Dermis microvascular lymphatic vessel endothelial cell (primary cell): ENCODE data around the gene PNCK. TPM values are rescaled to one million over a fixed set of nuclear protein-coding genes. Genes with fewer than 3 reads are reported as not detected.
"Not testable (repeated sequence)": the region's sequence is repeated elsewhere in the genome, so short reads cannot be mapped to it uniquely, and the experiment has no call there.

Experiments used
- DNase-seq, 2 donors: peaks; one replicate each; pipeline versions ENCODE4 v3.0.0 to v3.0.0-alpha.2; 2010; ENCODE audit warnings: low read depth in 2 of 2
- total RNA-seq: library from RNA; depleted of rRNA; stranded (reverse); fragments of >200 nt; gene quantifications from 2 replicates; pipeline ENCODE4 v1.2.1, GENCODE V29; 2014

The PNCK gene
- total RNA-seq, 1 donor from 2014 or later = not detected

DNA sequence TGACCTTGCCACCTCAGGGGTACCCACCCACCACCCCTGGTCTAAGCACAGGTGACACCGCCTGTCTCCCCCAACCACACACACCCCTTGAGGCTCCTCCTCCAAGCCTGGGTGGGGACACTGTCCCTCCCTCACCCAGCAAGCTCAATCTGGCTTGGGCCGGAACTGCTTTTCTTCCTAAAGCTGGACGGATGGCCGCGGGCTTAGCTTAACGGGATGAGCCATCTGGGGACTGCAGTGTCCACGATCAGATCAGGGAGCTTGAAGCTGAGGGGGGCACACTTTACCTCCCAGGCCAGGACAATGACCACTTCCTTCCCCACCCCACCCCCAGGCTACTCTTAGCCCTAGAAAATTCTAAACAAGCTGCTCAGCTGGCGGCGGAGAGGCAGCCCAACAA lies 13.1 kb upstream of the PNCK start:
- no peak for DNase-seq

DNA sequence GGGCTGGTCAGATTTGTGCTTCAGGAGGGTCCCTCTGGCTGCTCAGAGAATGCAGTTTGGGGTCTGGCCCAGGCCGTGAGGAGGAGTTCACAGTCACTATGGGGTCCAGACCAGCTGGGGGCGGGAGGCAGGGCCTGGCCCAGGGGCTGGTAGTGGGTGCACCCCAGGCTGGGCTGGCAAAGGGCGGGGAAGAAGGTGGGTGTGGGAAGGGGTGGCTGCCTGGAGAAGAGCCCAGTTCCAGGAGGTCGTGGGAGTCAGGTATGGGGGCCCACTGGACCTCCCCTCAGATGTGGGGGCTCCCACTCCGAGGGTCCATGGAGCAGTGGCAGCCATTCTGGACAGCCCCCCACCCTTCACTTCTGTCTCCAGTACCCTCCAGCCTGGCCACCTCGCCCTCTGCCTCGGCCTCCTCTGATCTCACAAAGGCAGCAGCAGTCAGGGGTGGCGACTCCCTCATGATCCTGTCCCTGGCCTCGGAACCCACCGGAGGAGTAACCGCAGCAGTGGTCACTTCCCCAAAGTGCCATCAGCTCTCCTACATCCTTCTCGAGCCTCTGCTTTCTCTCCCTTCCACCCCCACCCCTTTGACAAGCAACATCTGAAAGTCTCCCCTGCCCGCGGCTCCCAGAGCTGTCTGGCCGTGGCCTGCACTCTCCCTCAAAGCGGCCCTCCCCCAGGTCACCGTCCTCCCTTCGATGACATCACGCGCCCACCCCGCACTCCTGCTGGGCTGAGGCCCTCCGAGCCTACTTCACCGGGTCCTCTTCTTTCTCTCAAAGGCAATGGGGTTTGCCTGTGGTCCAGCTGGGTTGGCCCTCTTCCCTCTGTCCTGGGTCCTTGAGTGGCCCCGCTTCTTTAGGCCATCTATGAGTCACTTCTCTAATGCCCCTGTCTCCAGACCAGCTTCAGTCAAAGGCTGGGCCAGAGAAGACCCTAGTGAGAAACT lies 12.4 kb upstream of the PNCK start:
- DNase-seq = no peak

DNA sequence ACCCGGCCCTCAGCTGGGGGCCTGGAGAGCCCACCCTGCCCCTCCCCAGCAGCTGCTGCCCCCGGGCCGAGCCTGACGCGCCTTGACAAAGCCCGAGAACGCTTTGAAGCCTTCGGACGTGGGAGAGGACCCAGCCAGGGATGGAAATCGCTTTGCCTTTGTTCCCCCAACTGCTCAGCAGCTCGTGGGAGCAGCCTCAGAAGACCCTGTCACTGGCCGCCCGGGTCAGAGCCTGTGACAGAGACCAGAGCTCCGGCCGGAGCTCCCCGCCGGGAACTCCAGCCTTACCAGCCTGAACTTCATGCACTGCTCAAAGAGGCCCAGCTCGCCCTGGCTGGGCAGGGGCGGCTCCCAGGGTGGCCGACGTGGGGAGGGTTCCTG lies 11.5 kb upstream of the PNCK start:
- DNase-seq = no peak

DNA sequence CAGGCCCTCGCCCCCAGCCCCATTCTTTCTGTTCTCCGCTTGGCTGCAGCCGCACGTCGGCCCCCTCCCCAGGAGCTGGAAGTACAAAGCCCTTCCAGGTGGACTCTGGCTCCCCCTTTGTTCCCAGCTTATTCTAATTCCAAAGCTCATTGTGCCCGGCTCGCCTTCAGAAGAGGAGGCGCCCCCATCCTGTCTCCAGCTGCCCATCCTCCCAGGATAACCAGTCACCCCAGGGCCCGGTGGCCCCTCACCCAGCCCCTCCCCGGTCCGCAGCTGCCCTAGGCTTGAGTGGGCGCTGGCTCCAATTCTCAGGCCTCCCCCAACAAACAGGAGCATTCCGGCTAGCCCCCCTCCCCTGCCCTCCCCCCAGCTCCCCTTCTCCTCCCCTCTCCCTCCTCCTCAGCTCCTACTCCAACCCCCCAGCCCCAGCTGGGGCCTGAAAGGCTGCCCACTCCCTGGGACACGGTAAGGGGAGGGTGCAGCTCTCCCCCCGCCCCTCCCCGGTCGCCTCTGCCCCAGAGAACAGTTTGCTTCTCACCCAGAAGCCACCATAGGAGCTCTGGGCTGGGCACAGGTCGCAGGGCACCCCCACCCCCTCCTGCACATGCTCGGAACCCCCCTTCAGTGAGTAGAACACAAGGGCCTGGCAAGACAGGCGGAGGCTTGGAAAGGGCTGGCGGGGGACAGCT lies 11.0 kb upstream of the PNCK start:
- DNase-seq = no peak

DNA sequence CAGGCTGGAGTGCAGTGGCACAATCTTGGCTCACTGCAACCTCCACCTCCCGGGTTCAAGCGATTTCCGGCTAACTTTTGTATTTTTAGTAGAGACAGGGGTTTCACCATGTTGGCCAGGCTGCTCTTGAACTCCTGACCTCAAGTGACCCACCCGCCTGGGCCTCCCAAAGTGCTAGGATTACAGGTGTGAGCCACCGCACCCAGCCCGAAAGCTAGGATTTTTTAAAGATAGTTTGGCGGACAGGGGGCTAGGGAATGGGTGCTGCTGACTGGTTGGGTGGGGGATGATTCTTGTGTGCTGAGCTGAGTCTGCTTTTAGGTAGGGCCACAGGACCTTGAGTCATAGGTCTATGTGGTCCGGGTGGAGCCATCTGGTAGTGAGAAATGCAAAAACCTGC lies 9.9 kb upstream of the PNCK start:
- not testable (repeated sequence) for DNase-seq

DNA sequence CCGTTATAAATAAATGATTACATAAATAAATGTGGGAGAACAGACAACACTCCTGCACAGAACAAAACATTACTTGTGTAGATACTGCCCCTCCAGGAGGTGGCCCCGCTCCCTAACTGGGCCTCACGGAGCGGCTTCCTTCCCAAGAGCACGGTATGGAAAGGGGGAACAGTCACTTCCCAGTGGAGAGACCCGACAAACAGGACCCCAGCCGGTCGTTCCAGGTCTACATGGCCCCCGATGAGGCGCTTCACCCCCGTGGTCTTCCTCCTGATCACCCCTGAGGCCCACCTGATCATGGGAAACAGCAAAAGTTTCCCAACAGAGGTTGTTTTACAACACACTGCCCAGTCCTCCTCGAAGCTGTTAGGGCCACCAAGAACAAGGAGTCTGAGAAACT lies 7.6 kb upstream of the PNCK start:
- no peak for DNase-seq

DNA sequence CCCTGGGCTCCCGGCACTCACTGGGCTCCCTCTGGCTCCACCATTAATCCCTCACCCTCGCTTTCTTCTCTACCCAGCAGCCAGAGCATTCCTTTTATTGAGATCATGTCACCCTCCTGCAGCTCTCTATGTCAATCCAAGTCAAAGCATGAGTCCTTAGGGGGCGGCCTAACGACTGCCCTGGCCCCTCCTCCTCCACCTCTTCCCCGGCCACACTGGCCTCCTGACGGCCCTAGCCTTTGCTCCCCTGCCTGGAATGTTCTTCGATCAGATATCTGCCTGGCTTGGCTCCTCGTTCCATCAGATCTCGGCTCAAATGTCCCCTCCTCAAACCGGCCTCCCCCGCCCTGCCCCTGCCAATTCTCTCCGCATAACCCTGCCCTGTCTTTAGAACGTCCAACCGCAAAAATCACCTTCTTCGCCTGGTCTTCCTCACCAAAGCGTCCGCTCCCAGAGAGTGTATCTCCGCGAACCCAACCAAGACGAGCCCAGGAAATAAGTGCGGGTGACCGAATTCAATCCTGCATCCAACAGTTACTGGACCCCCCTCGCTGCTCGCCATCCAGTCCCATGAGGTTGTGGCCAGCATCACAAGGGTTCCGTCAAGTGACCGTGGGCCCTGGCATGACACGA lies 722 bp upstream of the PNCK start:
- DNase-seq = no peak

DNA sequence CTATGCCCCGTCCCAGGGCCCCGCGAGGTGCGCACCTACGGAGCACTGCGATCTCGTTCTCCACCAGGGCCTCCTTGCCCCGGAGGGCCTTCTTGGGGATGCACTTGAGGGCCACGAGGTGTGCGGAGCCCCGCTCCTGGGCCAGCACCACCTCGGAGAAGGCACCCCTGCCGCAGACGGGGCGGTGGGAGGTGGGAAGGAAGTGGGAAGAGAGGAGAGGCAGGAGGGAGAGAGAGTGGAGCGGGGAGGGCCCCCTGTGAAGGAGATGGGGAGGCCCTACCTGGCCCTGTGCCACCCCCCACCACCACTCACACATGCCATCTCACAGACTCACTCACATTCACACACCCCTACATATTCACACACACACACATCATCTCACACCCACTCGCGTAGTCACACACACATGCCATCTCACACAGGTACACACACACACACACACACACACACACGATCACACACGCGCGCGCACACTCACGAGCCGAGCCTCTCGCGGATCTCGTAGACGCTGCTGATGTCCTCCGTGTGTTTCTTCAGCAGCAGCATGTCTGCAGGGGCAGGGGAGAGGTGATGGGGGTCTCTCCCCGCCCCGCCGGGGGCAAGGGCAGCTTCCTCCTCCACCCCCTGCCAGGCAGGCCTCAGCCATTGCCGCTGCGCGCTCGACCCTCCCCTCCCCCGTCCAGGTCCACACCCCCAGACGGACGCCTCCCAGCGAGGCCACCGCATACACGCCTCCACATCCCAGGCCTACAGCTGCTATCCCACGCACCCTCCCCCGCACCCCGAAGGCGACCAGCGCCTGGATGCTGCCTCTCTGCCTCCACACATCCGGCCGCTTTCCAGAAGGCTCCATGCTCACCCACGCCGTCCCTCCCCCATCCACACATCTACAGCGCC lies 834 bp downstream of the PNCK start:
- DNase-seq = no peak

DNA sequence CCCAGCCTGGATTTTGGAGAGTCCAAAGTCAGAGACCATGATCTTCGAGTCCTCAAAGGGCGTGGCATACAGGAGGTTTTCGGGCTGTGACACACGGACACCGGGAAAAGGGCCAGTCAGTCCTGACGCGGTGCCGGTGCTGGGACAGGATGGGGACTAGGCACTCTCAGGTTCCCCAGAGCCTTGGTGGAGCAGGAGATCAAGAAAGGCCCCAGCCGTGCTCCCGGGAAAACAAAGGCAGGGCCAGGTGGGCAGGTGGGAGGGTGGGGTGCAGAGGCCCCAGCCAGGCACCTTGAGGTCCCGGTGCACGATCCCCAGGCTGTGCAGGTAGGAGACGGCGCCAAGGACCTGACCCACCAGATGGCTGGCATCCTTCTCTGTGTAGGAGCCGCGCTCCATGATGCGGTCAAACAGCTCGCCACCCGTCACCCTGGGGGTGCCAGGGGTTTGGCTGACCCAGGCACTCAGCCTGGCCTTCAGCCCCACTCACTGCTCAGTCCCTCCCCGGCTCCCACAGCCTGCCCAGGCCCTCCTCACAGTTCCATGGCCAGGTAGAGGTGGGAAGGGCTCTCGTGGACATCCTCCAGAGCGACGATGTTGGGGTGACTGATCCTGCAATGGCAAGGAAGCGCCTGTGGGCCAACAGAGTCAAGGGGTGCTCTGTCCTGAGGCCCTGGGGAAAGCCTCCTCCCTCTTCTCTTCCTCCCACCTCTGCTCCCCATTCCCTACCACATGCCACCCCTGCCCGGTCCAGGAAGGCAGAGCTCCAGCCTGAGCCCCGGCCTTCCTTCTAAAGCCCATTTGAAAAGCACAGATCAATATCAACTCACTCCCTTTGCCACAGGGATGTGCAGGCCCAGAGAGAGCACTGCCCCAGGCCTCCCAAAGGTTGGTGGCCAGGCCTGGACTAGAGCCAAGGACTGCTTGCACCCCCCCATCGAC lies 1.8 kb downstream of the PNCK start:
- DNase-seq = no peak

DNA sequence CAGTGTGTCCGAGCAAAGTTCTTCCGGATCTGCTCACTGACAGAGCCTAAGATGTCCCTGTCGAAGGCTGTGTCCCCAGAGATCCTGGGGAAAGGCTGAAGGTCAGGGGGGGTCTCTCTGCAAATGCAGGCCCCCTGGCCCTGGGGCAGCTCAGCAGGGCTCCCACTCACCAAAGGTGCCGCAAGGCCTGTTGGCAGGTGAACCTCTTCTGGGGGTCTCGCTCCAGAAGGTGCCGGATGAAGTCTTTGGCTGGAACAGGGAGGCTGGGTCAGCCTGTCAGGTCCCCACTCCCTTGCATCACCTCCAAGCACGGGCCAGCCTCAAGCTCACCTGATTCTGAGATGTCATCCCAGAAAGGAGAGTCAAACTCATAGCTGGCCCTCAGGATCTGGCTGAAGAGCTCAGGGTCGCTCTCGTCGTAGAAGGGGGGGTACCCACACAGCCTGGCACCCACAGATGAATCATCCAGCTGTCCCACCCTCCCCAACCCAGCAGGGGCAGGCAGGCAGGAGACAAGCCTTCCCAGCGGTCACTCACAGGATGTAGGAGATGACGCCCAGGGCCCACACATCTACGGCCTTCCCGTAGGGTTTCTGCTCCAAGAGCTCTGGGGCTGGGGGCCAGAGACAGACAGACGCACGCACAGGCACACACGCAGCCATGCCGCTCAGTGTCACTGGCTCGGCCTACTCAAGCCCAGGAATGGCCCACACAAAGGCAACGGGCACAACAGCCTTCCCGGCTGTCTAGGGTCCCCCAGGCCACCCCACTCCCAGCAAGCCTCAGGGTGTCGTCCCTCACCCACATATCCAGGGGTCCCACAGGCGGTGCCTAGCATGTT lies 2.6 kb downstream of the PNCK start:
- DNase-seq = no peak

DNA sequence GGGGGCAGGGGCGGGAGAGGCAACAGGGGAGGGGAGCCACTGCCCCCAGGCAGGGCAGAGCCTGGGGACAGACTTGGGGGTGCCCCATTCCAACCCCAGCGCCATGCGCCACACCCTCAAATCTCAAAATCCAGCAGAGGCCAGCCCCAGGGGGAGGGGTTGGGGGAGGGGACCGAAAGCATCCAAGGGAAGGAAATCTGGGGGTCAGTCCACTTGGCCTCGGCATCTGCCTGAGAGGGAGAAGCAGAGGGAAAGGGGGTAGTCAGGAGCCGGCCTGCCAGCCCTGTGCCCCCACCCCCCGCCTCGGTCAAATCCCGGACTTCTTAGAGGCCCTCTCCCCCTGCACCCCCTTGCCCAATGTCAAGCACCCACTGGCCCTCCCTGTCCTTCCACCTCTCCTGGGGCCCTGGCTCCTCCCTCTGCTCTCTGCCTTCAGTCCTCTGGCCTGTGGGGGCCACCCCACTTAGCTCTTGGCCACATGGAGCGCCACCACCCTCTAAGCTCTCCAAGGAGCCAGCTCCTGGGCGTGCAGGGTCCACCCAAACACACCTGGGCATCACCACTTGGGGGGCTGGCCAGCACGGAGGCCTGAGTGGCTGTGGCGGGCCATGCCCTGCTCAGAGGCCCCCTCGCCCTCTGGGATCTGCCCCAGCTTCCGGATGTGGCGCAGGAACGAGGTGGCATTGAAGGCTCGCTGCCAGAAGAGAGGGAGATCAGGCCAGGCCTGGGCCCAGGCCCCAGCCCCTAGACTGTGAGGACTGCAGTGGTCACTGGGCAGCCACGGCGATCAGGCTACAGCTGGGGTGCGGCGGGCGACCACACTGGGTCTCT lies 3.5 kb downstream of the PNCK start:
- DNase-seq = no peak

DNA sequence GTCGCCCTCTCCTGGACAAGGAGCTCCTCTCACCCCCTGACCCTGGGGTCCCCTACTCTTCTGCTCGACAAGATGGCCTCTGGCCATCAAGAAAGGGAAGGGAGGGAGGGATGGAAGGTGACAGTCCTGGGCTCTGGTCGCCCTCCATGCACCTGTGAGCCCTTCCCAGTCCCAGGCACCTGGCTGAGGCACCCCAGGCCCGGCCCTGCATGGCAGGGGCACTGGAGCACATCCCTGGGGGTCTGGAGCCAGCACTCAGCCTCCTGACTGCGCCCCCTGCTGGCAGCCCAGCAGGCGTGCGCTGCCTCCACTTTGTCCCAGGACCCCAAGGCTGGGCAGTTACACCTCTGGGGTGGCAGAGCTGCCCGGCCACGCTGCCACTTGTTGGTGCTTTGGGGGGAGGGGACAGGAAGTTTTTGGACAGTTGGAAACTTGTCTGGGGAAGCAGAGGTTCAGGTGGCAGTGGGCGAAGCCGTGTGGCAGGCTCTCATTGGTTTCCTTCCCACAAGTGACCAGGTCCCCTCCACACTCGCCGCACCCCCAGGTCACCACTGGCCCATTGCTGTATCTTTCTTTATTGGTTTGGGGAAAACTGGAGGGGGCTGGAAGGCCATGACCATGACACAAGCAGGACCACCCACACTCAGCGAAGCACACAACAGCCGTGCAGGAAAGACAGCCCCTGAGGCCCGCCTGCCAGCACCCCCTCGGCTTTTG lies 4.3 kb downstream of the PNCK start:
- peak in 1 of 2 donors; percentile 20 for DNase-seq

DNA sequence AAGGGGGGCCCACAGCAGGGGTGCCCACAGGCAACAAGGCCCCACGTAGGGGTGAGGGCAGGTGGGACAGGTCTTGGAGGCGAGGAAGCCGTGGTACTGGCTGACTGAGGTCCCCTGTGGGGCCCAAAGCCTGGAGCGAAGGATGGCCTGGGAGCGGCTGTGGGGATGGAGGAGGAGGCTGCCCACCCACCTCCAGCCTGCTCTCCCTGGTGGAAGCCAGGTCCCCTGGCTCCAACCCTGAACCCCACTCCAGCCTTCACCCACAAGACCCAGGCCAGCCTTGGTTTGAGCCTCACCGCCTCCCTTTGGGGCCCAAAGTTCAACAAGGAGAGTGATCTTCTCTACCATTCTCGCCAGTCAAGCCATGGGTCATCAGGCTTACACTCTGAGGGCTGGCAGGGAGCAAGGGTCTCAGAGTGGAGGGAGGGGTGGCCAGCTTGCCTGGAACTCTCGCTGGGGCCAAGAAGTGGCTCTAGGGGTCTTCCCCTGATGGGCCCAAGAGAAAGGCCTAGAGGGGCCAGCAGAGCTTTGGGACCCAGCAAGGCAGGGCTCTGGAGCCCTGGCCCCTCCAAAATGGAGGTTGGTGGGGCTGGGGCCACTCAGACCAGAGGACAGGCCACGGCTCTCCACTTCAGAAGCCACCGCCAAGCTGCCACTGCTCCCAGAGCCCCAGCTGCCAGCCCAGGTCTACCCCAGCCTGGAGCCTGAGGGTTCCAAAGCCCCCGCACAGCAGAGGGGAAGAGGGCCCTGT lies 5.0 kb downstream of the PNCK start:
- no peak for DNase-seq

DNA sequence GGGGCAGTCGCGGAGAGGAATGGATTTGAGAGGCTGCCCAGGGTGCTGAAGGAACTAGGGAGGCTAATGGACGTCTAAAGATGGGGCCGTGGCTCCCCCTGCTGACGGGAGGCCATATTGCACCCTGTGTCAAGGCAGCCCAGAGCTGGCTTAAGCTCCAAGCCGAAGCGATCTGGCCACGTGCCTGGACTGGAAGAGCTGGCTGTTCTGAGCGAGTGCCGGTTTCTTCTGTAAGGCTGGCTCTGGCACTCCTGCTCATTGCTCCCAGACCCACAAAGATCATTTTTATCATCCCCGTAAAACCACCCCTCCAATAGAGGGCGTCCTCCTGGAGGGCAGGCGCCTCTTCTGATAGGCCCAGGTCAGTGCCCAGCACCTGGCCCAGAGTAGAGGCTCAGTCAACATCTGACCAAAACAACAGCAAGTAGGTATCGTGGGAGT lies 5.6 kb downstream of the PNCK start:
- DNase-seq = peak; percentile 24 to 58

DNA sequence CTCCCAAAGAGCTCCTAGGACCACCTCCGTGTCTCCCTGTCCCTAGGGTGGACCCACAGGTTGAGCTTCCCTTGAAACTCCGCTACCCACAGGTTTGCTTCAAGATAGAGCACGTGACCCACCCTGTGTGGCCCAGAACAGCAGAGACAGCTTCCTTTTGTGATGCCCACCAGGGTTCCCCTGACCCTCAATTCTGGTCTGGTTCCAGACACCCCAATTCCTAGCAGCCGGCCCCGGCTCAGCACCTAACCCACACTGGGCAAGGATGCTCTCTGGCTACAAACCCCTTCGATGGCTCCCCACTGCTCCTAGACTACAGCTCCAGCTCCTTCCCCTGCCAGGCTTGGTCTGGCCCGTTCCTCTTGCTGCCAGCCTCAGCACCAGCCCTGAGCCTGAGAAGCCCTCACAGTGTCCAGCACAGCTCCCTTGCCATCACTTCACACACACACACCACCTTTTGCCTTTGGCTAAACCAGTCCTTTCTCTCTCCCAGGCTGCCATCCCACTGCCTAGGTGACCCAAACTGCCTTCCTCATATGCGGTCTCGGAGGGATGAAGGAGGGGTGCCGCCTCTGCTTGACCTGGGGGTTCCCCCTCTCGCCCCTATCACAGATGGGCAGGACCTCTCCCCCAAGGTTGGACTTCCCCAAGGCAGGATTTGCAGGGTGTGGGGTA lies 6.2 kb downstream of the PNCK start:
- no peak for DNase-seq

DNA sequence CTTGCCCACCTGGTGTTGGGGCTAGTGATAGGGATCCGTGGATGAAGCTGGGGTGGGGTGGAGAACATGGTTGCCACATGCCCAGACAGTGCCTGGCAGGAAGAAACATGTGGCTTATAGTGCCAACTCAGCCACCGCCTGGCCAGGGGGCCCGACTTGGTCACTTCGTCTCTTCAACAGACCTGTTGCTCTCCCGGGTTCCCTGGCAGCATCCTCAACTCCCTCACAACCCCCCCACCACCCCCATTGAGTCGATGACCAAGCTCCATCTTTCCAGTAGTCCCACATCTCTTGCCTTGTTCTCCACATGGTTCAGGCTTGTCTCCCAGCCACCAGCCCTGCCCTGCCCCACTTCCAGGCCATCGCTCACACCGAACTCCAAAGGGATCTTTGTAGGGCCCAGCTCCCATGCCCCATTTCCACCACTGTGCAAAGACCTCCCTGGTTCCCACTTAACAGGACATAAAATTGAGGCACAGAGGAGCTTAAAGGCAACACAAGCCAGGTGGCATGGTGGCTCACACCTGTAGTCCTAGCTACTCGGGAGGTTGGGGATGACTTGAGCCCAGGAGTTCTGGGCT lies 7.8 kb downstream of the PNCK start:
- no peak for DNase-seq
